Kidney epithelial cell (primary cell): Measurements from ENCODE around the gene KIF9. TPM values are rescaled to one million over a fixed set of nuclear protein-coding genes. Genes with fewer than 3 reads are reported as not detected.
"Not testable (repeated sequence)": the region's sequence is repeated elsewhere in the genome, so short reads cannot be mapped to it uniquely, and the experiment has no call there.

Experiments
- DNase-seq: peaks from one replicate; pipeline ENCODE4 v3.0.0-alpha.2; 2010; ENCODE audit warnings: low read depth
- H3K27me3 ChIP-seq: 2 replicates; pipeline ENCODE4 v1.6.0; 2011; ENCODE audit warnings: low read length; ENCODE audit not compliant: control insufficient read depth, insufficient read depth
- H3K36me3 ChIP-seq: 2 replicates; pipeline ENCODE4 v1.5.1; 2011; ENCODE audit warnings: low read length; ENCODE audit not compliant: control insufficient read depth, insufficient read depth
- H3K4me3 ChIP-seq: 2 replicates; pipeline ENCODE4 v1.5.1; 2011; ENCODE audit warnings: low read depth, mild to moderate bottlenecking, control low read depth, low read length
- total RNA-seq: library from RNA; depleted of rRNA; stranded (reverse); fragments of >200 nt; gene quantifications from 2 replicates; pipeline ENCODE4 v1.2.3, GENCODE V29; 2015
- TF ChIP-seq, protein P1 (sequence below): IDR thresholded peaks from 2 replicates; pipeline ENCODE4 v1.5.1; 2011; ENCODE audit warnings: mild to moderate bottlenecking, moderate library complexity, low read length, control low read depth, inconsistent platforms; ENCODE audit not compliant: insufficient read depth, poor library complexity, severe bottlenecking

KIF9 gene
- total RNA-seq, 1 donor from 2014 or later, result 14.5 TPM

DNA sequence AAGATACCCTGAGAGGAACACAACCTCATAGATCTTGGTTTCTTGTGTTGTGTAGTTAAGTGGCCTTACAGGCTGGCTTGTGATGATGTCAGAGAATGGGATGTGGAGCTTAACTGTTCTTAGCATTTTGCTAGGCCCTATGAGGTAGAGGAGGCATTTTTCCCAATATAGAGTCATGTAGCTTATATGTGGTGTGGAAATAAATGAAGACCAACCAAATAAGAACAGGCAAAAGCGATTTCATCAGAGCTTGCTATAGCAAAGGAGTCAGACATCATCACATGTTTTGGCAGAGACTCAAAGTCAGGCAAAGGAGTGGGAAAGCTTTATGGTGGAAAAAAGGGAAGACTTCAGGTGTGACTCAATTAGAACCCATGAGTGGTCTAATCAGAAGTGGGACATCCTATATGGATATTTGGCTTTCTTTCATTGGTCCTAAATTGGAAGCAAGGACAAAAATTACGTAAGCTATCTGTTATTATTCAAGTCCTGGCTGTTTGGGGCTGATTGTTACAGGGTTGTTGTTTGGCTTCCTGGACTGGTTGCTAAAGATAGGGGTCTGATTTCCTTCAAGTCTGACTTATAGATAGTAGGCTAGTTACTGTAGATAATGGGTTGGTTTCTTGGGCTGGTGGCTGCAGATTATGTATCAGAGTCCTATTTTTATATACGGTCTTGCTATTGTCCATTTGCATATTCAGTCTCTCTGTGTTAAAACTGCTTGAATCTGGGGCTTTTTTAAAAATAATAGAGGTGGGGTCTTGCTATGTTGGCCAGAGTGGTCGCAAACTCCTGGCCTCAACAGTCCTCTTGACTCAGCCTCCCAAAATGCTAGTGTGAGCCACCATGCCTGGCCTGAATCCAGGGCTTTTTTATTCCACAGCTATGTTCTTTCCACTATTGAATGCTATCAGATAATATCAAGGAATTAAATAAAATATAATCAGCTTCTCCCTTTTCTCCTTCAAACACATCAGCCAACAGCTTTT lies 88.4 kb downstream of the KIF9 start:
- no peaks in the 10 kb centered on the region for H3K36me3 ChIP-seq
- no peaks in the 10 kb centered on the region for H3K27me3 ChIP-seq
- TF ChIP-seq, protein P1, sequence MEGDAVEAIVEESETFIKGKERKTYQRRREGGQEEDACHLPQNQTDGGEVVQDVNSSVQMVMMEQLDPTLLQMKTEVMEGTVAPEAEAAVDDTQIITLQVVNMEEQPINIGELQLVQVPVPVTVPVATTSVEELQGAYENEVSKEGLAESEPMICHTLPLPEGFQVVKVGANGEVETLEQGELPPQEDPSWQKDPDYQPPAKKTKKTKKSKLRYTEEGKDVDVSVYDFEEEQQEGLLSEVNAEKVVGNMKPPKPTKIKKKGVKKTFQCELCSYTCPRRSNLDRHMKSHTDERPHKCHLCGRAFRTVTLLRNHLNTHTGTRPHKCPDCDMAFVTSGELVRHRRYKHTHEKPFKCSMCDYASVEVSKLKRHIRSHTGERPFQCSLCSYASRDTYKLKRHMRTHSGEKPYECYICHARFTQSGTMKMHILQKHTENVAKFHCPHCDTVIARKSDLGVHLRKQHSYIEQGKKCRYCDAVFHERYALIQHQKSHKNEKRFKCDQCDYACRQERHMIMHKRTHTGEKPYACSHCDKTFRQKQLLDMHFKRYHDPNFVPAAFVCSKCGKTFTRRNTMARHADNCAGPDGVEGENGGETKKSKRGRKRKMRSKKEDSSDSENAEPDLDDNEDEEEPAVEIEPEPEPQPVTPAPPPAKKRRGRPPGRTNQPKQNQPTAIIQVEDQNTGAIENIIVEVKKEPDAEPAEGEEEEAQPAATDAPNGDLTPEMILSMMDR, result no peak
- no peak for DNase-seq
- H3K4me3 ChIP-seq, result no peak overlapping the region

DNA sequence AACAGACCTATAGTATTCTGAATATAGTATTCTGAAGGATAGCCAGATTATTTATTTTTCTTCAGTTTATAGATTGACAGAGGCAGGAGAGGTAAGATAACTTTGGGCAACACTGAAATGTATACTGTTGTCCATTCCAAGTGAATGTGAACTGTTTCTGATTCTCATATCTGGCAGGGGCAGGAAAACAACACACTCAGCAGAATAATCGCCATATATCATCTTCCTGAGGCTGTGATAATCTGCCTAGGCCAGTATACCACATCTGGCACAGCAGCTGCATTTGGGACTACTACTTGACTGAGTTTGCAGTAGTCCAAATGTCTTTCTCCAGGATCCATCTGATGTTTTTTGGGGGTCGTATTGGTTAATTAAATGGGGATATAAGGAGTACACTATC lies 96.3 kb downstream of the KIF9 start:
- TF ChIP-seq, protein P1, result no peak
- no peak overlapping the region for H3K4me3 ChIP-seq
- H3K27me3 ChIP-seq, result no peaks in the 10 kb centered on the region
- H3K36me3 ChIP-seq, result no peaks in the 10 kb centered on the region
- DNase-seq, result no peak

DNA sequence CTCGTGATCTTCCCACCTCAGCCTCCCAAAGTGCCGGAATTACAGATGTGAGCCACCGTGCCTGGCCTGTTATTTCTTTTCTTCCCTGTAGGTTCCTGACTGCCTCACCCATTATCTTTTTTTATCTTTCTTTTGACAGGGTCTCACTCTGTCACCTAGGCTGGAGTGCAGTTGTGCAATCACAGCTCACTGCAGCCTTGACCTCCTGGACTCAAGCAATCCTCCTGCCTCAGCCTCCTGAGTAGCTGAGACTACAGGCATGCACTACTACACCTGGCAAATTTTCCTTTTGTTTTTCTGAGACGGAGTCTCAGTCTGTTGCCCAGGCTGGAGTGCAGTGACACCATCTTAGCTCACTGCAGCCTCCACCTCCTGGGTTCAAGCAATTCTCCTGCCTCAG lies 100.9 kb downstream of the KIF9 start:
- not testable (repeated sequence) for DNase-seq

DNA sequence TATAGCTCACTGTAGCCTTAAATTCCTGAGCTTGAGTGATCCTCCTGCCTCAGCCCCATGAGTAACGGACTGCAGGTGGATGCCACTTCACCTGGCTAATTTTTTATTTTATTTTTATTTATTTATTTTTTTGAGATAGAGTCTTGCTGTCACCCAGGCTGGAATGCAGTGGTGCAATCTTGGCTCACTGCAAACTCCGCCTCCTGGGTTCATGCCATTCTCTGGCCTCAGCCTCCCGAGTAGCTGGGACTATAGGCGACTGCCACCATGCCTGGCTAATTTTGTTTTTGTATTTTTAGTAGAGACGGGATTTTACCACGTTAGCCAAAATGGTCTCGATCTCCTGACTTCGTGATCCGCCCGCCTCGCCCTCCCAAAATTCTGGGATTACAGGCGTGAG lies 102.6 kb downstream of the KIF9 start:
- not testable (repeated sequence) for H3K27me3 ChIP-seq, DNase-seq, H3K36me3 ChIP-seq, H3K4me3 ChIP-seq

More for the DNA sequence above, 100.9 kb downstream of the KIF9 start:
- H3K36me3 ChIP-seq, H3K27me3 ChIP-seq, H3K4me3 ChIP-seq: not testable (repeated sequence)

Other genes starting within 250 kb of the KIF9 start
- gene SETD2, start 118.7 kb downstream of the KIF9 start, total RNA-seq, result 25.0 and 31.1 TPM in 2 replicates
- gene KLHL18, start 145 bp upstream of the KIF9 start, total RNA-seq, result 21.5 and 26.3 TPM in 2 replicates
- gene PTPN23, start 98.2 kb upstream of the KIF9 start, total RNA-seq, result 20.9 and 31.1 TPM in 2 replicates
- gene SCAP, start 193.1 kb upstream of the KIF9 start, total RNA-seq, result 67.4 and 70.9 TPM in 2 replicates
- gene ELP6, start 230.9 kb upstream of the KIF9 start, total RNA-seq, result 29.5 and 30.7 TPM in 2 replicates